CD14-positive monocyte (primary cell): ENCODE measurements around the gene KCTD5. TPM values are rescaled to one million over a fixed set of nuclear protein-coding genes. Genes with fewer than 3 reads are reported as not detected.
A peak's percentile ranks its signal among the peaks of the same experiment; 100 is the strongest.

Experiments used
- DNase-seq, 3 donors: peaks; one replicate each; pipeline ENCODE4 v3.0.0-alpha.2; 2011 to 2022
- H2AFZ ChIP-seq: 2 replicates; pipeline ENCODE4 v1.6.0; 2012; ENCODE audit warnings: mild to moderate bottlenecking, low read depth, low read length, inconsistent platforms; ENCODE audit not compliant: insufficient read depth, poor library complexity, severe bottlenecking
- H3K27ac ChIP-seq, 2 donors: 1 replicate in 1 of 2; 2 replicates in 1 of 2; pipeline ENCODE4 v1.5.1; 2012 to 2013; ENCODE audit warnings: low read length in 2 of 2, control low read depth in 1 of 2, inconsistent platforms in 1 of 2, low read depth in 1 of 2, mild to moderate bottlenecking in 1 of 2
- H3K27me3 ChIP-seq, 2 donors: one replicate each; pipeline versions ENCODE4 v1.6.0 to v1.6.1; 2011 to 2013; ENCODE audit warnings: low read length in 2 of 2; ENCODE audit not compliant: control insufficient read depth in 2 of 2, insufficient read depth in 2 of 2
- H3K36me3 ChIP-seq, 2 donors: replicated peaks in 1 of 2; 1 replicate in 1 of 2; 2 replicates in 1 of 2; pipeline versions ENCODE4 v1.5.1 to v1.6.1; 2012 to 2013; ENCODE audit warnings: low read length in 2 of 2, control low read depth in 1 of 2, inconsistent platforms in 1 of 2, mild to moderate bottlenecking in 1 of 2; ENCODE audit not compliant: insufficient read depth in 2 of 2, control insufficient read depth in 1 of 2
- H3K4me1 ChIP-seq, 2 donors: 1 replicate in 1 of 2; 2 replicates in 1 of 2; pipeline versions ENCODE4 v1.5.1 to v1.6.1; 2012 to 2013; ENCODE audit warnings: low read length in 2 of 2, control low read depth in 1 of 2, inconsistent platforms in 1 of 2, mild to moderate bottlenecking in 1 of 2, moderate library complexity in 1 of 2; ENCODE audit not compliant: insufficient read depth in 2 of 2, control insufficient read depth in 1 of 2
- H3K4me2 ChIP-seq: replicated peaks from 2 replicates; pipeline ENCODE3; 2012; ENCODE audit warnings: low read length, moderate library complexity, mild to moderate bottlenecking; ENCODE audit not compliant: poor library complexity, severe bottlenecking; ENCODE audit errors: extremely low read depth
- H3K4me3 ChIP-seq, 3 experiments: fragments of 200-600 bp in 1 of 3; sonication (generic) in 1 of 3; replicated peaks in 1 of 3; 1 replicate in 2 of 3; 2 replicates in 1 of 3; pipeline ENCODE4 v1.5.1; 2011 to 2013; ENCODE audit warnings: low read length in 3 of 3, mild to moderate bottlenecking in 3 of 3, control low read depth in 2 of 3, low read depth in 2 of 3, inconsistent platforms in 1 of 3, moderate library complexity in 1 of 3
- H3K79me2 ChIP-seq: 2 replicates; pipeline ENCODE4 v1.6.0; 2012; ENCODE audit warnings: mild to moderate bottlenecking, control low read depth, inconsistent platforms, low read length, moderate library complexity; ENCODE audit not compliant: insufficient read depth
- H3K9ac ChIP-seq: 2 replicates; pipeline ENCODE4 v1.6.0; 2017; ENCODE audit warnings: low read length, mild to moderate bottlenecking; ENCODE audit not compliant: insufficient read depth, poor library complexity, severe bottlenecking
- H3K9me3 ChIP-seq, 2 donors: replicated peaks in 1 of 2; 1 replicate in 1 of 2; 2 replicates in 1 of 2; pipeline versions ENCODE4 v1.5.1 to v1.6.1; 2012 to 2013; ENCODE audit warnings: low read length in 2 of 2, control low read depth in 1 of 2; ENCODE audit not compliant: control insufficient read depth in 1 of 2, insufficient read depth in 1 of 2
- H4K20me1 ChIP-seq: 2 replicates; pipeline ENCODE4 v1.6.0; 2012; ENCODE audit warnings: mild to moderate bottlenecking, low read length, control low read depth, moderate library complexity; ENCODE audit not compliant: insufficient read depth
- H3K27ac Mint-ChIP-seq, 7 donors: one replicate each; pipeline ENCODE4 v1.8.0; 2020; ENCODE audit warnings: mild to moderate bottlenecking in 7 of 7, mixed read lengths in 7 of 7, moderate library complexity in 6 of 7, inconsistent platforms in 2 of 7
- H3K27me3 Mint-ChIP-seq, 3 donors: one replicate each; pipeline ENCODE4 v1.8.0; 2021 to 2022; ENCODE audit warnings: low read depth in 3 of 3, mild to moderate bottlenecking in 3 of 3, mixed read lengths in 3 of 3, moderate library complexity in 3 of 3, inconsistent platforms in 1 of 3
- H3K36me3 Mint-ChIP-seq, 2 donors: one replicate each; pipeline ENCODE4 v1.8.0; 2020; ENCODE audit warnings: mixed read lengths in 2 of 2, inconsistent platforms in 1 of 2, mild to moderate bottlenecking in 1 of 2
- H3K4me1 Mint-ChIP-seq: one replicate; pipeline ENCODE4 v1.8.0; 2020; ENCODE audit warnings: mild to moderate bottlenecking, mixed read lengths
- H3K4me3 Mint-ChIP-seq, 2 donors: one replicate each; pipeline ENCODE4 v1.8.0; 2020; ENCODE audit warnings: mild to moderate bottlenecking in 2 of 2, mixed read lengths in 2 of 2, moderate library complexity in 1 of 2
- H3K9me3 Mint-ChIP-seq, 7 donors: one replicate each; pipeline ENCODE4 v1.8.0; 2020 to 2022; ENCODE audit warnings: mixed read lengths in 7 of 7, mild to moderate bottlenecking in 6 of 7, moderate library complexity in 6 of 7, inconsistent platforms in 2 of 7
- CTCF ChIP-seq: fragments of 200-600 bp; IDR thresholded peaks from one replicate; pipeline ENCODE4 v1.8.0; 2022; ENCODE audit warnings: antibody characterized with exemption, mild to moderate bottlenecking
- WGBS: methylation state at CpG from one replicate; pipeline ENCODE4 v1.1.5; 2013; ENCODE audit warnings: missing lambda C conversion rate; ENCODE audit not compliant: insufficient coverage; 5-methylcytosine and 5-hydroxymethylcytosine counted together
- intact Hi-C, 2 donors: fragments of 100-400 bp; cut with micrococcal nuclease; formaldehyde crosslinking; loops; one replicate each; pipeline versions ENCODE4 v1.15.0 to v1.15.1; 2023
- polyA plus RNA-seq, 3 donors: library from polyadenylated mRNA; depleted of rRNA in 1 of 3; unstranded in 2 of 3; stranded (reverse) in 1 of 3; fragments of 300-500 nt in 2 of 3; fragments of >200 nt in 1 of 3; fragmentation: Illumina TruSeq in 2 of 3; gene quantifications; 1 replicate in 2 of 3; 2 replicates in 1 of 3; pipeline ENCODE4 v1.2.3, GENCODE V29; 2012 to 2021

Gene KCTD5
- polyA plus RNA-seq, 3 donors = 16.0 to 23.1 (median 21.0) TPM

- no peaks in the 10 kb centered on the region for H3K36me3 ChIP-seq
Measured at GRCh38 chr16:2715519-2715918, 33.2 kb downstream of the KCTD5 start.

More at GRCh38 chr16:2715519-2715918, 33.2 kb downstream of the KCTD5 start:
- Histone ChIP-seq H3K4me1 (peaks cover 4 to 12% of the 10 kb centered on the region in 2 donors), H3K4me2 (peak overlapping the region; percentile 57), H3K27me3 (peaks cover 0 to 2% of the 10 kb centered on the region in 2 donors), H4K20me1 (peaks cover 21% of the 10 kb centered on the region), H2AFZ (no peak overlapping the region), H3K27ac (no peak overlapping the region), H3K9ac (no peak overlapping the region), H3K79me2 (no peaks in the 10 kb centered on the region), H3K9me3 (no peaks in the 10 kb centered on the region), H3K4me3 (no peak overlapping the region)
- Mint-ChIP-seq H3K4me1 (no peaks in the 10 kb centered on the region), H3K4me3 (no peak overlapping the region), H3K27ac (no peak overlapping the region), H3K9me3 (peaks cover 0 to 4% (median 0%) of the 10 kb centered on the region in 7 donors), H3K36me3 (no peaks in the 10 kb centered on the region), H3K27me3 (peaks cover 9 to 20% (median 19%) of the 10 kb centered on the region in 3 donors)
- intact Hi-C loops = no loop called here
- TF ChIP-seq CTCF = no peak
- 1% methylated on average over 32 of the region's 33 CpGs for WGBS
- peak; percentile 51 to 63 (median 58) for DNase-seq
